Measurements from ENCODE around the gene GALNT2. TPM values are rescaled to one million over a fixed set of nuclear protein-coding genes. Genes with fewer than 3 reads are reported as not detected.

Gene GALNT2
- total and polyA plus RNA-seq, 9 of the 15 experiments (the other 6 are each of a cell fraction or from before 2014, with no cell fraction given) = 1.6 to 106 (median 51.9) TPM

DNA sequence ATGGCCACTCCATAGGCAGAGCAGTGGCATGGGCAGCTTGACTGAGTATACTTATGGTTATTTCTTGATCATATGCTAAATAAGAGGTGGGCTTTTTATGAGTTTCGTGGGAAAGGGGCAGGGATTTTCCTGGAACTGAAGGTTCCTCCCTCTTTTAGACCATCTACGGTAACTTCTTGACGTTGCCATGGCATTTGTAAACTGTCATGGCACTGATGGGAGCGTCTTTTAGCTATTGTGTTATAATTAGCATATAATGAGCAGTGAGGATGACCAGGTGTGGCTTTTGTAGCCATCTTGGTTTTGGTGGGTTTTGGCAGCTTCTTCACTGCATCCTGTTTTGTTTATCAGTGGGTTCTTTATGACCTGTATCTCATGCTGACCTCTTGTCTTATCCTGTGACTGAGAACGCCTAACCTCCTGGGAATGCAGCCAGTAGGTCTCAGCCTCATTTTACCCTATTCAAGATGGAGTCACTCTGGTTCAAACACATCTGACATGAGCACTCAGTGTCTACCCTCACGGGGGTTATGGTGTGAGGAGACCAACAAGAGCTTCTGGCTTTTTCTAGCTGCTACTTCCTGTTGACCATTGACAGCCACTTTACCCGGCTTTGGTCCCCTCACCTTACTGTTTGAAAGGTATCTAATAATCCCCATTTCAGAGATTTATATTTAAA, 71.7 kb downstream of the GALNT2 start (continued):
- 0 out of 2 replicates have a peak, but pooled peaks have one; percentile 71 for TF ChIP-seq ZNF518B (CRISPR knock-in tag; IDR thresholded peaks at IDR 0.05)
- TF ChIP-seq, protein P1, sequence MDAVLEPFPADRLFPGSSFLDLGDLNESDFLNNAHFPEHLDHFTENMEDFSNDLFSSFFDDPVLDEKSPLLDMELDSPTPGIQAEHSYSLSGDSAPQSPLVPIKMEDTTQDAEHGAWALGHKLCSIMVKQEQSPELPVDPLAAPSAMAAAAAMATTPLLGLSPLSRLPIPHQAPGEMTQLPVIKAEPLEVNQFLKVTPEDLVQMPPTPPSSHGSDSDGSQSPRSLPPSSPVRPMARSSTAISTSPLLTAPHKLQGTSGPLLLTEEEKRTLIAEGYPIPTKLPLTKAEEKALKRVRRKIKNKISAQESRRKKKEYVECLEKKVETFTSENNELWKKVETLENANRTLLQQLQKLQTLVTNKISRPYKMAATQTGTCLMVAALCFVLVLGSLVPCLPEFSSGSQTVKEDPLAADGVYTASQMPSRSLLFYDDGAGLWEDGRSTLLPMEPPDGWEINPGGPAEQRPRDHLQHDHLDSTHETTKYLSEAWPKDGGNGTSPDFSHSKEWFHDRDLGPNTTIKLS (IDR thresholded peaks at IDR 0.05; ENCODE audit: borderline replicate concordance, low read depth) = no peak
- no peak for TF ChIP-seq ZNF263 (CRISPR knock-in tag; IDR thresholded peaks at IDR 0.05; ENCODE audit: borderline replicate concordance)
- no peak for TF ChIP-seq NCOR1 (IDR thresholded peaks at IDR 0.05)
- TF ChIP-seq U2AF1 (optimal IDR thresholded peaks at IDR 0.05; ENCODE audit: low read depth, low read length) = no peak
- no peak for TF ChIP-seq RBM22 (IDR thresholded peaks at IDR 0.05; ENCODE audit: low read depth, low read length, poor library complexity, severe bottlenecking)
- no peak for TF ChIP-seq NR2C2 (CRISPR knock-in tag; IDR thresholded peaks at IDR 0.05)
- TF ChIP-seq NR2C2 (tag; IDR thresholded peaks at IDR 0.05) = peak; percentile 65
- TF ChIP-seq HMGN3 (IDR thresholded peaks at IDR 0.05; ENCODE audit: borderline replicate concordance, extremely low read depth, insufficient read length, low read depth, low read length) = no peak
- no peak for TF ChIP-seq CEBPB (tag; IDR thresholded peaks at IDR 0.05)
- TF ChIP-seq POLR2B (IDR thresholded peaks at IDR 0.05; ENCODE audit: low read depth, partially characterized antibody) = no peak
- no peak for TF ChIP-seq CTBP1 (IDR thresholded peaks at IDR 0.05; ENCODE audit: borderline replicate concordance)
- TF ChIP-seq, protein P2, sequence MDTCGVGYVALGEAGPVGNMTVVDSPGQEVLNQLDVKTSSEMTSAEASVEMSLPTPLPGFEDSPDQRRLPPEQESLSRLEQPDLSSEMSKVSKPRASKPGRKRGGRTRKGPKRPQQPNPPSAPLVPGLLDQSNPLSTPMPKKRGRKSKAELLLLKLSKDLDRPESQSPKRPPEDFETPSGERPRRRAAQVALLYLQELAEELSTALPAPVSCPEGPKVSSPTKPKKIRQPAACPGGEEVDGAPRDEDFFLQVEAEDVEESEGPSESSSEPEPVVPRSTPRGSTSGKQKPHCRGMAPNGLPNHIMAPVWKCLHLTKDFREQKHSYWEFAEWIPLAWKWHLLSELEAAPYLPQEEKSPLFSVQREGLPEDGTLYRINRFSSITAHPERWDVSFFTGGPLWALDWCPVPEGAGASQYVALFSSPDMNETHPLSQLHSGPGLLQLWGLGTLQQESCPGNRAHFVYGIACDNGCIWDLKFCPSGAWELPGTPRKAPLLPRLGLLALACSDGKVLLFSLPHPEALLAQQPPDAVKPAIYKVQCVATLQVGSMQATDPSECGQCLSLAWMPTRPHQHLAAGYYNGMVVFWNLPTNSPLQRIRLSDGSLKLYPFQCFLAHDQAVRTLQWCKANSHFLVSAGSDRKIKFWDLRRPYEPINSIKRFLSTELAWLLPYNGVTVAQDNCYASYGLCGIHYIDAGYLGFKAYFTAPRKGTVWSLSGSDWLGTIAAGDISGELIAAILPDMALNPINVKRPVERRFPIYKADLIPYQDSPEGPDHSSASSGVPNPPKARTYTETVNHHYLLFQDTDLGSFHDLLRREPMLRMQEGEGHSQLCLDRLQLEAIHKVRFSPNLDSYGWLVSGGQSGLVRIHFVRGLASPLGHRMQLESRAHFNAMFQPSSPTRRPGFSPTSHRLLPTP (IDR thresholded peaks at IDR 0.05; ENCODE audit: borderline replicate concordance, extremely low read depth, insufficient read length) = no peak
- TF ChIP-seq, protein P3, sequence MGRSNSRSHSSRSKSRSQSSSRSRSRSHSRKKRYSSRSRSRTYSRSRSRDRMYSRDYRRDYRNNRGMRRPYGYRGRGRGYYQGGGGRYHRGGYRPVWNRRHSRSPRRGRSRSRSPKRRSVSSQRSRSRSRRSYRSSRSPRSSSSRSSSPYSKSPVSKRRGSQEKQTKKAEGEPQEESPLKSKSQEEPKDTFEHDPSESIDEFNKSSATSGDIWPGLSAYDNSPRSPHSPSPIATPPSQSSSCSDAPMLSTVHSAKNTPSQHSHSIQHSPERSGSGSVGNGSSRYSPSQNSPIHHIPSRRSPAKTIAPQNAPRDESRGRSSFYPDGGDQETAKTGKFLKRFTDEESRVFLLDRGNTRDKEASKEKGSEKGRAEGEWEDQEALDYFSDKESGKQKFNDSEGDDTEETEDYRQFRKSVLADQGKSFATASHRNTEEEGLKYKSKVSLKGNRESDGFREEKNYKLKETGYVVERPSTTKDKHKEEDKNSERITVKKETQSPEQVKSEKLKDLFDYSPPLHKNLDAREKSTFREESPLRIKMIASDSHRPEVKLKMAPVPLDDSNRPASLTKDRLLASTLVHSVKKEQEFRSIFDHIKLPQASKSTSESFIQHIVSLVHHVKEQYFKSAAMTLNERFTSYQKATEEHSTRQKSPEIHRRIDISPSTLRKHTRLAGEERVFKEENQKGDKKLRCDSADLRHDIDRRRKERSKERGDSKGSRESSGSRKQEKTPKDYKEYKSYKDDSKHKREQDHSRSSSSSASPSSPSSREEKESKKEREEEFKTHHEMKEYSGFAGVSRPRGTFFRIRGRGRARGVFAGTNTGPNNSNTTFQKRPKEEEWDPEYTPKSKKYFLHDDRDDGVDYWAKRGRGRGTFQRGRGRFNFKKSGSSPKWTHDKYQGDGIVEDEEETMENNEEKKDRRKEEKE (IDR thresholded peaks at IDR 0.05; ENCODE audit: borderline replicate concordance in 1 of 2, control insufficient read depth in 1 of 2, low read depth in 2 of 2, low read length in 1 of 2) = no peak
- no peak for TF ChIP-seq GATAD2B (IDR thresholded peaks at IDR 0.05; ENCODE audit: borderline replicate concordance)

Data from K562 (cell line).